IPS-11a (cell line): ENCODE measurements around the gene C1QTNF12.

Experiments
- H3K4me3 ChIP-seq: one replicate; pipeline ENCODE4 v1.5.1; 2013; ENCODE audit warnings: low read depth, low read length, control low read depth

The C1QTNF12 gene, protein sequence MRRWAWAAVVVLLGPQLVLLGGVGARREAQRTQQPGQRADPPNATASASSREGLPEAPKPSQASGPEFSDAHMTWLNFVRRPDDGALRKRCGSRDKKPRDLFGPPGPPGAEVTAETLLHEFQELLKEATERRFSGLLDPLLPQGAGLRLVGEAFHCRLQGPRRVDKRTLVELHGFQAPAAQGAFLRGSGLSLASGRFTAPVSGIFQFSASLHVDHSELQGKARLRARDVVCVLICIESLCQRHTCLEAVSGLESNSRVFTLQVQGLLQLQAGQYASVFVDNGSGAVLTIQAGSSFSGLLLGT

GRCh38 chr1:1246577-1247340 lies at the start of gene C1QTNF12:
Gene C1QTNF12, minus strand, starts transcription at chr1:1246722. Its CDS starts 32 bp downstream, at chr1:1246690.
- no peak within 1 kb of the TSS for H3K4me3 ChIP-seq

DNA sequence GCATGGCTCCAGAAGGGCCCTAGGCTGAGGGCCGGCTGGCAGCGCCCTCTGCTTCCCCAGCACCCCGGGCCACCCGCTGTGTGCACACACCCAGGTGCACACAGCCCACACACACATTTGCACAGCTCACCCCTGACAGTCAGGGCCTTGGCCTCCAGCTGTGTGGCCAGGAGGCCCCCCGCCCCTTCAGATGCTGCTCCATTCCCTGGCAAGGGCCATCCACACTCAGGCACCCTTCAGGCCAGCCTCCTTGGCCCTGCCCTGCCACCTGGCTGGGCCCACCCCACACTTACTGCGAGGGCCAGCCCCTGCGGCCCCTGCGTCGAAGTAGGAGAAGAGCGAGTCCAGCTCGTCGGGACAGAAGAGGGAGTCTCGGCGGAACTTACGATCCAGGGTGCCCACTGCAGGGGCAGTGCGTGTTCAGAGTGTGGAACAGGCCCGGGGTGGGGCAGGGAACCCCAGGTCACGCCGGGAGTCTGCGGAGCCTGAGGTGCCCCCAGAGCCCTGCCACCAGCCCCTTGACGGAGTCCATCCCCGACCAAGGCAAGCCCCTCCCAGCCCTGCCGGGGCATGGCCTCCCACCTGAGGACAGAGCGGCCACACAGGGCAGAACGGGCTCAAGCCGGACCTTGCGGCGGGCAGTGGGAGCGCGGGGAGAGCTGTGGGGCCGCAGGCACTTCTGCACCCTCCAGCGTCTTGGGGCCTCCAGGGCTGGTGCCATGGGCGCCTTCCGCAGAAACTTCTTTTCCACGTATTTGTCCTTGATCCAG lies 48.8 kb upstream of the C1QTNF12 start:
- H3K4me3 ChIP-seq = no peak overlapping the region

GRCh38 chr1:1294250-1294890 lies 47.8 kb upstream of the C1QTNF12 start:
- no peak overlapping the region for H3K4me3 ChIP-seq

- H3K4me3 ChIP-seq = no peak overlapping the region
Observed at GRCh38 chr1:1293263-1294249, 47.0 kb upstream of the C1QTNF12 start.

DNA sequence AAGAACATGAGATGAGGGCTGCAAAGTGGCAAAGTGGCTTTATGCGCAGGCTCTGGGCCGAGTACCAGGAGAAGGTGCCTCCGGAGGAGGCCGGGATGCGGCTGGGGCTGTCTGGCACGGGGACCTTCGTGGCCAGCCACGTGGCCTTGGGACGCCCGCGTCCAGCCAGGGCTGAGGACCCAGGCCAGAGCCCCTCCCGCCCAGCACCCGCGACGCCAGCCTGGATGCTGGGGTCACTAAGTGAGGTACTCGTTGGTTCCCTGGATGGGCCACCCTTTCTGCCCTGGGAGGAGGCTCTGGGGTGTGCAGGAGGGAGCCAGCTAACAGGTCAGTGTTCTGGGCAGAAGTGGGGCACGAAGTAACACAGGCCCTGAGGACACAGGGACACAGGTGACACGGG lies 46.3 kb upstream of the C1QTNF12 start:
- H3K4me3 ChIP-seq = no peak overlapping the region

- H3K4me3 ChIP-seq = no peak overlapping the region
Observed at GRCh38 chr1:1292442-1292779, 45.9 kb upstream of the C1QTNF12 start.

- no peak overlapping the region for H3K4me3 ChIP-seq
Observed at GRCh38 chr1:1291548-1292441, 45.3 kb upstream of the C1QTNF12 start.

DNA sequence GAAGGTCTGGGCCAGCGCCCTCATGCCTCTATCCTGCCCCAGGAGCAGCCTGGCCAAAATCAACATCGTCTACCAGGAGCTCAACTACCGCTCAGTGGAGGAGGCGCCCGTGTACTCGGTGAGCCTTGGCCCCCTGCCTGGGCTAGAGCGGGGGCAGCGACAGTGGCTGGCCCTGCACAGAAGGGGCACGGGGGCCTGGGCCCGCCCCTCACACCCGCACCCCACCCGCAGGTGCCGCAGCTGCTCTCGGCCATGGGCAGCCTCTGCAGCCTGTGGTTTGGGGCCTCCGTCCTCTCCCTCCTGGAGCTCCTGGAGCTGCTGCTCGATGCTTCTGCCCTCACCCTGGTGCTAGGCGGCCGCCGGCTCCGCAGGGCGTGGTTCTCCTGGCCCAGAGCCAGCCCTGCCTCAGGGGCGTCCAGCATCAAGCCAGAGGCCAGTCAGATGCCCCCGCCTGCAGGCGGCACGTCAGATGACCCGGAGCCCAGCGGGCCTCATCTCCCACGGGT lies 44.6 kb upstream of the C1QTNF12 start:
- no peak overlapping the region for H3K4me3 ChIP-seq

DNA sequence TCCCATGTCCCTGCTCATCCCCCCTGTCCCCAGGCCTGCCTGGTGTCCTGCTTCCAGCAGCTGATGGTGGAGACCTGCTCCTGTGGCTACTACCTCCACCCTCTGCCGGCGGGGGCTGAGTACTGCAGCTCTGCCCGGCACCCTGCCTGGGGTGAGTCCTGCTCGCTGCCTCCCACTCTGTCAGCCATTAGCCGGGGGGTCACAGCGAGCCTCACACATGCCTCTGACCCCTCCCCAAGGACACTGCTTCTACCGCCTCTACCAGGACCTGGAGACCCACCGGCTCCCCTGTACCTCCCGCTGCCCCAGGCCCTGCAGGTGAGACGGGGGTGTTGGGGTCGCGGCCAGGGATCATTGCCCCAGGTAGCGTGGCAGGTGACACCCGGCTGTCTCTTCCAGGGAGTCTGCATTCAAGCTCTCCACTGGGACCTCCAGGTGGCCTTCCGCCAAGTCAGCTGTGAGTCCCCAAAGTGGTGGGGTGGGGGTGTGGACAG lies 43.8 kb upstream of the C1QTNF12 start:
- H3K4me3 ChIP-seq = no peak overlapping the region

DNA sequence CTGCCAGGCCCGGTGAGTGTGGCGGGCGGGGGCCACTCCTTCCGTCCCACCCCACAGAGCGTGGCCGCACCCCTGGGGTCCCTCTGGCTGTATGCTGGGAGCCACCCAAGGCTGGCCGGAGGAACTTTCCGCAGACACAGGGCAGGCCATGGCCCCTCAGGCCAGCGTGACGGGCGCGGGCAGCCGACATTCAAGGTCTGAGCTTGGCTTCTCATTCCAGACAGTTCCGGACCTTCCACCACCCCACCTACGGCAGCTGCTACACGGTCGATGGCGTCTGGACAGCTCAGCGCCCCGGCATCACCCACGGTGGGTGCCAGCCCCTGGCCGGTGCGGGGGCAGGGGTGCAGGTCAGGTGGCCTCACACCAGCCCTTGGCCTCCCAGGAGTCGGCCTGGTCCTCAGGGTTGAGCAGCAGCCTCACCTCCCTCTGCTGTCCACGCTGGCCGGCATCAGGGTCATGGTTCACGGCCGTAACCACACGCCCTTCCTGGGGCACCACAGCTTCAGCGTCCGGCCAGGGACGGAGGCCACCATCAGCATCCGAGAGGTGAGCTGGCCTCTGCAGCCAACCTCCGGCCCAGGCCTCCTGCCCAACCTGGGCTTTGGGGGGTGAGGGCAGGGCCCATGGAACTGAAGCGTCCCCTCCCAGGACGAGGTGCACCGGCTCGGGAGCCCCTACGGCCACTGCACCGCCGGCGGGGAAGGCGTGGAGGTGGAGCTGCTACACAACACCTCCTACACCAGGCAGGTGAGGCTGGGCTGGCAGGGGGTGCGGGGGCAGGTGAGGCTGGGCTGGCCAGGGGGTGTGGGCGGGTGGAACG lies 41.0 kb upstream of the C1QTNF12 start:
- H3K4me3 ChIP-seq = no peak overlapping the region

- H3K4me3 ChIP-seq = no peak overlapping the region
Observed at GRCh38 chr1:1286313-1287261, 40.1 kb upstream of the C1QTNF12 start.

- H3K4me3 ChIP-seq = no peak overlapping the region
Observed at GRCh38 chr1:1285611-1286311, 39.2 kb upstream of the C1QTNF12 start.

DNA sequence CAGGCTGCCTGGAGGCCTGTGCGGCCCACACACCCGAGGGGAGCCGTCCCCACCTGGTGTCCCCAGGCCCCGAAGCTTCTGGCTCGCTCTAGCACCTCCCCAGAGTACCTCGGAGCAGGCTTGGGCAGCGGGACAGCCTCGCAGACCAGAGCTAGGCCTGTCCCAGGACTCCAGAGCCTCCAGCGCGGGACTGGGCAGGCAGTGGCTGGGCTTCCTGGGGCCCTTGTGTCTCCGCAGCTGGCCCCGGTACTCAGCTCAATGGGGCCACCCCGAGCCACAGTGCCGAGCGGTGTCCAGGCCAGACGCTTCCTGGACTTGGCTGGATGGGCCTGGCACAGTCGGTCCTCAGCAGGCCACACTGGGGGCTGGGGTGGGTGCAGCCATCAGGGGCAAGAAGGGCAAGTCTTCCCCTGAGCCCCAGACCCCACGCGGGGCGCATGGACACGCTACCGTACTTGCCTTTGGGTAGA lies 38.6 kb upstream of the C1QTNF12 start:
- H3K4me3 ChIP-seq = no peak overlapping the region

GRCh38 chr1:1284221-1285101 lies 37.9 kb upstream of the C1QTNF12 start:
- no peak overlapping the region for H3K4me3 ChIP-seq

- no peak overlapping the region for H3K4me3 ChIP-seq
Observed at GRCh38 chr1:1283821-1284220, 37.3 kb upstream of the C1QTNF12 start.
